IMR-90 (cell line): ENCODE results near the gene CLCN4. TPM values are rescaled to one million over a fixed set of nuclear protein-coding genes. Genes with fewer than 3 reads are reported as not detected.

Source experiments
- ATAC-seq: fragments of 200-7000 bp; cut with Tn5 transposase; 2 replicates; pipeline ENCODE4 v1.9.1; 2020; ENCODE audit warnings: low read depth, mild to moderate bottlenecking, moderate library complexity
- BruUV-seq: library from RNA; stranded (reverse); fragments of 400-500 nt; replicated peaks from 2 replicates; lab custom pipeline; 2021; lab: Mats Ljungman, UMichigan
- CTCF ChIA-PET: fragments of 300-600 bp; formaldehyde crosslinking; extraction: SDS; loops from one replicate; lab custom pipeline; 2021; ENCODE audit warnings: antibody characterized with exemption; lab: Yijun Ruan, JAX
- POLR2A ChIA-PET: fragments of 300-600 bp; sonication (Branson Sonifier 250); formaldehyde crosslinking; loops from one replicate; lab custom pipeline; 2022; ENCODE audit warnings: antibody characterized with exemption; ENCODE audit not compliant: unreplicated experiment; lab: Charles Lee
- DNase-seq: peaks from one replicate; pipeline ENCODE4 v3.0.0; 2013
- H2AFZ ChIP-seq: replicated peaks from 2 replicates; pipeline ENCODE3; 2013; ENCODE audit warnings: low read length, mild to moderate bottlenecking; ENCODE audit not compliant: poor library complexity
- H2AK5ac ChIP-seq: 2 replicates; pipeline ENCODE4 v1.6.1; 2013; ENCODE audit warnings: low read depth, low read length, inconsistent platforms
- H2AK9ac ChIP-seq: replicated peaks from 2 replicates; pipeline ENCODE3; 2013; ENCODE audit warnings: mild to moderate bottlenecking, low read depth, low read length, moderate library complexity; ENCODE audit not compliant: poor library complexity
- H2BK120ac ChIP-seq: 2 replicates; pipeline ENCODE4 v1.6.1; 2013; ENCODE audit warnings: low read depth, low read length, inconsistent platforms
- H2BK15ac ChIP-seq: 3 replicates; pipeline ENCODE4 v1.6.1; 2013; ENCODE audit warnings: low read depth, low read length, inconsistent platforms
- H2BK20ac ChIP-seq: 2 replicates; pipeline ENCODE4 v1.6.1; 2013; ENCODE audit warnings: low read depth, mild to moderate bottlenecking, inconsistent platforms, low read length, moderate library complexity
- H2BK5ac ChIP-seq: 2 replicates; pipeline ENCODE4 v1.6.1; 2013; ENCODE audit warnings: mild to moderate bottlenecking, low read depth, low read length, inconsistent platforms; ENCODE audit not compliant: poor library complexity, severe bottlenecking
- H3K14ac ChIP-seq: replicated peaks from 2 replicates; pipeline ENCODE4 v1.6.1; 2013; ENCODE audit warnings: low read depth, low read length, inconsistent platforms
- H3K18ac ChIP-seq: 2 replicates; pipeline ENCODE4 v1.6.1; 2013; ENCODE audit warnings: low read depth, low read length, control low read depth
- H3K23ac ChIP-seq: 2 replicates; pipeline ENCODE4 v1.6.1; 2013; ENCODE audit warnings: low read depth, low read length, inconsistent platforms
- H3K27ac ChIP-seq: 2 replicates; pipeline ENCODE4 v1.5.1; 2013; ENCODE audit warnings: mild to moderate bottlenecking, control low read depth, low read length; ENCODE audit not compliant: insufficient read depth
- H3K27me3 ChIP-seq: 2 replicates; pipeline ENCODE4 v1.6.1; 2013; ENCODE audit warnings: low read length; ENCODE audit not compliant: control insufficient read depth, insufficient read depth
- H3K36me3 ChIP-seq: 2 replicates; pipeline ENCODE4 v1.6.1; 2013; ENCODE audit warnings: low read length, mixed read lengths; ENCODE audit not compliant: control insufficient read depth, insufficient read depth
- H3K4ac ChIP-seq: 2 replicates; pipeline ENCODE4 v1.6.1; 2013; ENCODE audit warnings: low read depth, low read length, inconsistent platforms
- H3K4me1 ChIP-seq: 2 replicates; pipeline ENCODE4 v1.6.1; 2013; ENCODE audit warnings: low read length, mixed read lengths; ENCODE audit not compliant: control insufficient read depth, insufficient read depth
- H3K4me2 ChIP-seq: 2 replicates; pipeline ENCODE4 v1.6.1; 2013; ENCODE audit warnings: low read depth, mild to moderate bottlenecking, control low read depth, low read length, moderate library complexity
- H3K4me3 ChIP-seq: 2 replicates; pipeline ENCODE4 v1.5.1; 2013; ENCODE audit warnings: low read depth, mild to moderate bottlenecking, control low read depth, low read length, moderate library complexity; ENCODE audit not compliant: insufficient read depth
- H3K56ac ChIP-seq: 2 replicates; pipeline ENCODE4 v1.6.1; 2013; ENCODE audit warnings: low read length, inconsistent platforms; ENCODE audit not compliant: insufficient read depth; ENCODE audit errors: extremely low read depth
- H3K79me1 ChIP-seq, 2 experiments: 2 replicates each; pipeline ENCODE4 v1.6.1; 2013; ENCODE audit warnings: low read length in 2 of 2, inconsistent platforms in 1 of 2, low read depth in 1 of 2
- H3K9ac ChIP-seq: 2 replicates; pipeline ENCODE4 v1.6.1; 2013; ENCODE audit warnings: low read depth, low read length, control low read depth
- H3K9me1 ChIP-seq: 2 replicates; pipeline ENCODE4 v1.6.1; 2013; ENCODE audit warnings: low read length, inconsistent platforms; ENCODE audit not compliant: insufficient read depth
- H3K9me3 ChIP-seq: 2 replicates; pipeline ENCODE4 v1.6.1; 2013; ENCODE audit warnings: low read length; ENCODE audit not compliant: control insufficient read depth, insufficient read depth
- H4K20me1 ChIP-seq: 2 replicates; pipeline ENCODE4 v1.6.1; 2013; ENCODE audit warnings: low read length, inconsistent platforms; ENCODE audit not compliant: insufficient read depth
- H4K5ac ChIP-seq: 2 replicates; pipeline ENCODE4 v1.6.1; 2013; ENCODE audit warnings: mild to moderate bottlenecking, low read depth, low read length, control low read depth
- H4K8ac ChIP-seq, 2 experiments: 2 replicates each; pipeline ENCODE4 v1.6.1; 2013; ENCODE audit warnings: low read depth in 2 of 2, low read length in 2 of 2, control low read depth in 1 of 2, inconsistent platforms in 1 of 2
- H4K91ac ChIP-seq: 2 replicates; pipeline ENCODE4 v1.6.1; 2013; ENCODE audit warnings: low read depth, low read length, inconsistent platforms; ENCODE audit not compliant: insufficient read depth
- CEBPB ChIP-seq: IDR thresholded peaks from 2 replicates; pipeline ENCODE4 v1.6.1; 2012; ENCODE audit warnings: low read depth, low read length, improper control_type of control experiment
- CHD1 ChIP-seq: IDR thresholded peaks from 2 replicates; pipeline ENCODE4 v1.6.1; 2012; ENCODE audit warnings: low read depth, low read length, improper control_type of control experiment
- FOS ChIP-seq: fragments of 150-350 bp; IDR thresholded peaks from 2 replicates; pipeline ENCODE4 v1.6.1; 2016; ENCODE audit warnings: low read depth, low read length
- MAFK ChIP-seq: IDR thresholded peaks from 2 replicates; pipeline ENCODE4 v1.6.1; 2012; ENCODE audit warnings: low read depth, low read length, improper control_type of control experiment
- MXI1 ChIP-seq: IDR thresholded peaks from 2 replicates; pipeline ENCODE4 v1.6.1; 2012; ENCODE audit warnings: low read depth, mild to moderate bottlenecking, low read length, moderate library complexity, borderline replicate concordance
- POLR2A ChIP-seq: IDR thresholded peaks from 2 replicates; pipeline ENCODE4 v1.6.1; 2012; ENCODE audit warnings: mild to moderate bottlenecking, low read depth, low read length
- RAD21 ChIP-seq: IDR thresholded peaks from 2 replicates; pipeline ENCODE4 v1.6.1; 2012; ENCODE audit warnings: low read length, improper control_type of control experiment
- RCOR1 ChIP-seq: IDR thresholded peaks from 2 replicates; pipeline ENCODE4 v1.6.1; 2012; ENCODE audit warnings: mild to moderate bottlenecking, low read length, improper control_type of control experiment; ENCODE audit not compliant: insufficient replicate concordance
- RFX5 ChIP-seq: IDR thresholded peaks from 2 replicates; pipeline ENCODE4 v1.8.0; 2012; ENCODE audit warnings: low read depth, mild to moderate bottlenecking, low read length, moderate library complexity
- WGBS, 2 experiments: methylation state at CpG; one replicate each; pipeline versions ENCODE4 v1.1.5 to v1.1.7; 2013; ENCODE audit warnings: missing lambda C conversion rate in 2 of 2; ENCODE audit not compliant: insufficient read length in 1 of 2; ENCODE audit errors: extremely low coverage in 2 of 2; 5-methylcytosine and 5-hydroxymethylcytosine counted together
- dilution Hi-C: fragments of 300-500 bp; cut with HindIII; formaldehyde crosslinking; loops from one replicate; pipeline ENCODE4 v1.14.3; 2018; ENCODE audit warnings: low sequenced_read_pairs; ENCODE audit not compliant: unreplicated experiment
- in situ Hi-C: fragments of 300-500 bp; cut with MboI; formaldehyde crosslinking; loops from 3 replicates; pipeline ENCODE4 v1.14.3; 2019; ENCODE audit warnings: low sequenced_read_pairs, inconsistent platforms, mixed read lengths
- intact Hi-C: fragments of 100-400 bp; cut with micrococcal nuclease; formaldehyde crosslinking; loops from 2 replicates; pipeline ENCODE4 v1.10.0; 2022
- polyA plus RNA-seq, 3 experiments: library from polyadenylated mRNA; depleted of rRNA; stranded (reverse); fragments of >200 nt; gene quantifications; 2 replicates each; pipeline ENCODE4 v1.2.3, GENCODE V29; 2012; ENCODE audit warnings: low replicate concordance in 1 of 3
- total RNA-seq: library from RNA; depleted of rRNA; stranded (reverse); fragments of >200 nt; gene quantifications from 2 replicates; pipeline ENCODE4 v1.2.3, GENCODE V29; 2012
- TF ChIP-seq, protein P1 (sequence below): fragments of 150-350 bp; IDR thresholded peaks from 2 replicates; pipeline ENCODE4 v1.6.1; 2016; ENCODE audit warnings: low read depth, mild to moderate bottlenecking, low read length, moderate library complexity, borderline replicate concordance
- TF ChIP-seq, protein P2 (sequence below): conservative IDR thresholded peaks from 2 replicates; pipeline ENCODE4 v1.5.1; 2012; ENCODE audit warnings: mild to moderate bottlenecking, low read depth, low read length, improper control_type of control experiment

Gene CLCN4
- total and polyA plus RNA-seq, 2 of the 4 experiments (the other 2 are of a cell fraction) = 2.2 to 4.5 TPM

DNA sequence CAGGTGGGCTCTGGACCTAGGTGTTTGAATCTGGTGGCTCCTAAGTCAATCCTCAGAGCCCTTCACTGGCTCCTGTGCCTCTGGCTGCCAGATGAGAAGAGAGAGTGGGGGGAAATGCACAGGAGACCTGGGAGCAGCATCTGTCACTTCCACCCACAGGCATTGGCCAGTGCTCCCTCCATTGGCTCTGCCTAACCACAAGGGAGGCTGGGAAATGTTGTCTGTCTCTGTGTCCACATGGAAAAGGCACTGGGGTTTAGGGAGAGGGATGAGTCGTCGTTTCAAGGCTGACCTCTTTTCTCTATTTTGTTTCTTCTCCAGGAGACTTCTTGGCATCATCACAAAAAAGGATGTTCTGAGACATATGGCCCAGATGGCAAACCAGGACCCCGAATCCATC is 76.4 kb downstream of the CLCN4 start:
- Histone ChIP-seq H3K14ac (no peak overlapping the region), H3K27me3 (no peaks in the 10 kb centered on the region), H3K36me3 (no peaks in the 10 kb centered on the region), H3K4me3 (no peak overlapping the region), H2AK5ac (no peak overlapping the region), H2BK20ac (no peak overlapping the region), H3K56ac (no peak overlapping the region), H2BK120ac (no peak overlapping the region), H2AFZ (peak overlapping the region; percentile 18), H4K91ac (no peak overlapping the region; the same call in 1 of the 2 replicates), H3K23ac (no peak overlapping the region), H3K9ac (no peak overlapping the region), H4K8ac (no peak overlapping the region), H3K4me1 (peaks cover 6% of the 10 kb centered on the region; the same call in 1 of the 2 replicates), H4K5ac (peak overlapping the region; percentile 54), H2AK9ac (no peak overlapping the region), H3K18ac (peak overlapping the region; percentile 52; the same call in 1 of the 2 replicates), H3K9me3 (no peaks in the 10 kb centered on the region), H3K4ac (no peak overlapping the region), H3K4me2 (no peak overlapping the region), H3K79me1 (no peaks in the 10 kb centered on the region), H4K20me1 (no peaks in the 10 kb centered on the region), H3K27ac (no peak overlapping the region), H3K9me1 (no peaks in the 10 kb centered on the region), H2BK5ac (no peak overlapping the region), H2BK15ac (no peak overlapping the region)
- ATAC-seq (peak; percentile 48; the same call in 1 of the 2 replicates), DNase-seq (peak; percentile 65)
- TF ChIP-seq MXI1 (no peak), CEBPB (no peak), POLR2A (no peak), RFX5 (no peak), RAD21 (no peak), FOS (no peak), MAFK (no peak), RCOR1 (no peak), CHD1 (no peak)
- TF ChIP-seq, protein P1, sequence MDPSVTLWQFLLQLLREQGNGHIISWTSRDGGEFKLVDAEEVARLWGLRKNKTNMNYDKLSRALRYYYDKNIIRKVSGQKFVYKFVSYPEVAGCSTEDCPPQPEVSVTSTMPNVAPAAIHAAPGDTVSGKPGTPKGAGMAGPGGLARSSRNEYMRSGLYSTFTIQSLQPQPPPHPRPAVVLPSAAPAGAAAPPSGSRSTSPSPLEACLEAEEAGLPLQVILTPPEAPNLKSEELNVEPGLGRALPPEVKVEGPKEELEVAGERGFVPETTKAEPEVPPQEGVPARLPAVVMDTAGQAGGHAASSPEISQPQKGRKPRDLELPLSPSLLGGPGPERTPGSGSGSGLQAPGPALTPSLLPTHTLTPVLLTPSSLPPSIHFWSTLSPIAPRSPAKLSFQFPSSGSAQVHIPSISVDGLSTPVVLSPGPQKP = no peak
- TF ChIP-seq, protein P2, sequence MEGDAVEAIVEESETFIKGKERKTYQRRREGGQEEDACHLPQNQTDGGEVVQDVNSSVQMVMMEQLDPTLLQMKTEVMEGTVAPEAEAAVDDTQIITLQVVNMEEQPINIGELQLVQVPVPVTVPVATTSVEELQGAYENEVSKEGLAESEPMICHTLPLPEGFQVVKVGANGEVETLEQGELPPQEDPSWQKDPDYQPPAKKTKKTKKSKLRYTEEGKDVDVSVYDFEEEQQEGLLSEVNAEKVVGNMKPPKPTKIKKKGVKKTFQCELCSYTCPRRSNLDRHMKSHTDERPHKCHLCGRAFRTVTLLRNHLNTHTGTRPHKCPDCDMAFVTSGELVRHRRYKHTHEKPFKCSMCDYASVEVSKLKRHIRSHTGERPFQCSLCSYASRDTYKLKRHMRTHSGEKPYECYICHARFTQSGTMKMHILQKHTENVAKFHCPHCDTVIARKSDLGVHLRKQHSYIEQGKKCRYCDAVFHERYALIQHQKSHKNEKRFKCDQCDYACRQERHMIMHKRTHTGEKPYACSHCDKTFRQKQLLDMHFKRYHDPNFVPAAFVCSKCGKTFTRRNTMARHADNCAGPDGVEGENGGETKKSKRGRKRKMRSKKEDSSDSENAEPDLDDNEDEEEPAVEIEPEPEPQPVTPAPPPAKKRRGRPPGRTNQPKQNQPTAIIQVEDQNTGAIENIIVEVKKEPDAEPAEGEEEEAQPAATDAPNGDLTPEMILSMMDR = no peak
- WGBS, 2 experiments = no CpG with 5 or more reads among the region's 3 CpGs
- CTCF ChIA-PET = no interaction called here
- dilution Hi-C loops (no loop called here), intact Hi-C loops (no loop called here), in situ Hi-C loops (no loop called here)
- BruUV-seq = no TSS peak
- POLR2A ChIA-PET = no interaction called here
